ENCODE measurements around the gene ZNF184. TPM values are rescaled to one million over a fixed set of nuclear protein-coding genes. Genes with fewer than 3 reads are reported as not detected.

The ZNF184 gene
- total RNA-seq, 1 experiment from 2014 or later, result 3.5 TPM

DNA sequence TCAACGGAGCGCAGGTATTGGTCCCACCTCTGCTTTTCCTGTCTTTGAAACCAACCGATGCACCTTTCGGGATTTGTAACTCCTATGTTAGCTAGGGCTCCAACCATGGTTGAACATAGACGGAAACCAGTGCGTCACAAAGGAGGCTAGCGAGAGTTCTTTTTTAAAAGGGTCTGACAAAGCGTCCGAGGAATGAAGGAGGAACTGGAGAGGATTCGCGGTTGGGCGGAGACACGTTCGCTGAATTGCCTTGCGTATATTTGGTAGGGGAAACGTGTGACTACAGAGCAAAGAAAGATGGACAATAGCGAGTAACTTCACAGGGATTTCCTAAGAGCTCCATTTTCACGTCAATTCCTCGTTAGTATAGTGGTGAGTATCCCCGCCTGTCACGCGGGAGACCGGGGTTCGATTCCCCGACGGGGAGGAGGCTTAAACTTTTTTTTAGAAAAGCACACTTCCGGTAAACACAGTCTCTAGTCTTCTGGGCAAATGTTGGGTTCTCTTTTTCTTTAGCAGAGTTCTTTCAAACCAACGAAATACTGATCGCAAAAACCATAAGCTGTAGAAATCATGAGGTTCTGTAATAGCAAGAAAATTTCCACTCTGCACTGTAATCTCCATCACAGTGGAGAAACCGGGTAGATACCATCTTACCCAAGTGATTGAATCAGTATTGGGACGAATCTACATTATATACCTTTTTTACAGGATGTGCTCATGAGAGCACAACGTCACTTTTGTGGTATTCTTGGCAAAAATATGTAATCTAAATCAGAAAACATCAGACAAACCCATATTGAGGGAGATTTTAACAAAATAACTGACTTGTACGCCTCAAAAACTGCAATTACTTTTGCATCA is 6.6 kb upstream of the ZNF184 start:
- peak; percentile 86 for DNase-seq (ENCODE audit: low read depth)

DNA sequence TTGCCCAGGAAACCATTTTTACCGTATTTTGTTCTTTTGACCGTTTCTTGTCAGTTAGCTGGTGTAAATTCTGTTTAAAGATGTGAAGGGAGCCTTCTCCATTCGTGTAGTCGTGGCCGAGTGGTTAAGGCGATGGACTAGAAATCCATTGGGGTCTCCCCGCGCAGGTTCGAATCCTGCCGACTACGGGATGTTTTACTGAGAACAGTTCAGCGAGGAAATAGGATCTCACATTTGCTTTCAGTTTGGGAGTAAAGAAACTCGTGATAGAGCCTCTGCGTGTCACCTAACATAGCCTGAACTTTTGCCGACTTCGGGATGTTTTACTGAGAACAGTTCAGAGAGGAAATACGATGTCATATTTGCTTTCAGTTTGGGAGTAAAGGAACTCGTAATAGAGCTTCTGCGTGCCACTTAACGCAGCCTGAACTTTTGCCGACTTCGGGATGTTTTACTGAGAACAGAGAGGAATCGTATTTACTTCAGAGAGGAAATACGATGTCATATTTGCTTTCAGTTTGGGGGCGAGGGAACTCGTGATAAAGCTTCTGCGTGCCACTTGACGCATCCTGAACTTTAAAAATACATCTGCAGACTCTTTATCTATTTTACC is 5.9 kb upstream of the ZNF184 start:
- DNase-seq (ENCODE audit: low read depth), result peak; percentile 91

DNA sequence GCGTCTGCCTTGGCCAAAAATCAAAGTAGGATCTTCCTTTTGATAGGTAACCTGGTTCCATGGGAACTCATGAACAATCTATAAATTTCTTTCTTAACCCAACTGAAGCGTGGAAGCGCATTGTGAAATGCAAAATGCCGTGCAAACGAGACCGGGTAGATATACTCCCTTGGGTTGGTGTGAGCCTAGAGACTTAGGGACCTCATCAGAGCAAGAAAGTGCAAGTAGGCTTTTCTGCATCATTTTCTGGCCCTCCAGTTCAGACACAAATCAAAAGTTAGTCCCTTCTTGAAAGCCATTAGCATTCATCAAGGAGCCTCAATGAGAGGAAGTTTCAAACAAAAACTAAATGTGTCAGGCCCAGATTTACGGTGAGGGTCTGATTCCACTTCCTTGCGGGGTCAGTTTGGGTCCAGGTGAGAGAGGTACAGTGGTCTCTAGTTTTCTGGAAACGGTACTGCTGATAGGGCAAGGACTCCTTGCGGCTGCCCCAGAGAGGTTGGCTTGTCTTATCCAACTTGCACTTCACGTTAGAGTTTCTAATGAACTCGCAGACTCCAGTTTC is 5.3 kb upstream of the ZNF184 start:
- no peak for DNase-seq (ENCODE audit: low read depth)

DNA sequence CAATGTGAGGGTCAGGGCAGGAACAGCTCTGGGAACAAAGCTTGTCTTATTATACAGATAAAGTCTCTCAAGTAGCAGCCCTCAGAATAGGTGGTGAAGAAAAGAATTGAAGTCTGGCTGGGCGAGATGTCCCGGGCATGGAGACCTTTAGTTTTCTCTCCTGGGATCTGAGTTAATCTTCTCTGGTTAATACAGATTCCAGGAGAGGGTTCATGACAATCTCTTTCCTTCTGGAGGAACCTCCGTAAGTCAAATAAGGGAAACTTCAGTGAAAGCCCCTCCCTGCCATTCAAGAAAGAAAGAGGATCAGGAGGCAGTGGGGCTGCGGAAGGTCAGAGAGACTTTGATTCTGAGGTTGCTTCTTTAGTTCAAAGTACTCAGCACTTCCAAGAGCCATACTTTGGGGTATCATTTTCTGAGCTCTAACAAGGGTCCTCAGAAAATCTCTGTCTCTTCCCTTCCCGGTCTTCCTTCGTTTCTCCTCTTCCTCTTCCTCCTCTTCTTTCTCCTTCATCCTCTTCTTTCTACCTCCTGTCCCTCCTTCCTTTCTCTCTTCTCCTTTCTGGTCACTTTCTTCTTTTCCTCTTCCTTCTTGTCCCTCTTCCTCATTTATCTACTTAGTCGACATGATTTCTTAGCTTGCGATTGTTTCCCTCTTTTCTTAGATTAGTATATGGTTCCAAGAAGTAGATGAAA is 4.6 kb upstream of the ZNF184 start:
- DNase-seq (ENCODE audit: low read depth), result no peak

DNA sequence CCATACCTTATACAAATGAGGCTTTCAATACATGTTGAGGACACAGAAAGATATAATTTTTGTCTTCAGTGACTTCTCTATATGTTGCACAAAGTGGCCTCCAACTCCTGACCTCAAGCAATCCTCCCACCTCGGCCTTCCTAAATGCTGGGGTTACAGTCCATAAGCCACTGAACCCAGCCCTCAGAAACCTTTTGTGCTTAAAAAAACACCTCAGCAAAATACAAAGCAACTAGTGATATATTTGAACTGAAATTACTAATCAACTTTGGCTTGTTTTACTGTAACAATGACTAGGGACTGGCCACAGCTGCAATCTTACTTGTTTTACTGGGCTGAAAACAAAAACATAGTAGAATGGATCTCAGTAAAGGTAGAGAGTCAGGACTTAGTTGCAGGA is 3.2 kb upstream of the ZNF184 start:
- no peak for DNase-seq (ENCODE audit: low read depth)

DNA sequence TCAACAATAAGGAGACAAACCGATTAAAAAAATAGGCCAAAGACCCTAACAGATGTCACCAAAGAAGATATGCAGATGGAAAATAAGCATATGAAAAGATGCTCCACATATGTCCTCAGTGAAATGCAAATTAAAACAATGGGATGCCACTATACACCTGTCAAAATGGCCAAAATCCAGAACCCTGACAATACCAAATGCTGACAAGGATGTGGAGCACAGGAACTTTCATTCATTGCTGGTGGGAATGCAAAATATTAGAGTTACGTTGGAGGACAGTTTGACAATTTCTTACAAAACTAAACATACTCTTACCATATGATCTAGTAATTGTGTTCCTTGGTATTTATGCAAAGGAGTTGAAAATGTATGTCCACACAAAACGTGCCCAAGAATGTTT is 1.8 kb upstream of the ZNF184 start:
- no peak for DNase-seq (ENCODE audit: low read depth)

DNA sequence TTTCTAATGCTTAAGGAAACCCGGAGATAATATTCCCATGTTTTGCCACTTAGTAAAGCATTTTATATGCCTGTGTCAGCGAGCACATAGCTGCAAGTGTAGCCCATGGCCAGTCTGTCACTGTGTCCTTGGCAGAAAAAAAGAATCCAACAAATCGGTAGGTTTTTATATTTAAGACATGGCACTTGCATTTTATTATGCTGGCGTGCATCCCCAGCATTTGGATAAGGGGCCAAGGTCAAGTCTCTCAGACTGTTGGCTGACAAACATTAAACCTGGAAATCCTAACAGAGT is 1.2 kb upstream of the ZNF184 start:
- DNase-seq (ENCODE audit: low read depth), result no peak

DNA sequence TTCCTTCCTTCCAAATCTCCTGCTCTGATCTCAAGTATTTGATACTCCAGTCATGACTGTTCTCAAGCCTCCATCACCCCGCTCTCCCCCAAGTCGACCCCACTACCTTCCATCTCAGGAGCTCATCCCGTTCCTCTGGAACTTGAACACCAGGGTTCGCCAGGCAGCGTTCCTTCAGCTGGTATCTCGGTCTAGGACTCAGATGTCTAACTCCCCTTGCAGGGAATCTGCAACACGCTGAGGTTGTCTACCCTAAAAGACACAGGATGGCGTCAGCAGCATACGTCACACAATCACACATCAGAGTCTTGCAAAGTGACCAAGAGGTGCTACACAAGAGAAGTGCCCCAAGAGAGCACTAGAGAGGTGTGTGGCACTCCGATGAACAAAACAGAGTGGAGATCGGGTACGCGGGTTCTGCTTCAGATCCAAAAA is 706 bp downstream of the ZNF184 start:
- DNase-seq (ENCODE audit: low read depth), result peak; percentile 54

DNA sequence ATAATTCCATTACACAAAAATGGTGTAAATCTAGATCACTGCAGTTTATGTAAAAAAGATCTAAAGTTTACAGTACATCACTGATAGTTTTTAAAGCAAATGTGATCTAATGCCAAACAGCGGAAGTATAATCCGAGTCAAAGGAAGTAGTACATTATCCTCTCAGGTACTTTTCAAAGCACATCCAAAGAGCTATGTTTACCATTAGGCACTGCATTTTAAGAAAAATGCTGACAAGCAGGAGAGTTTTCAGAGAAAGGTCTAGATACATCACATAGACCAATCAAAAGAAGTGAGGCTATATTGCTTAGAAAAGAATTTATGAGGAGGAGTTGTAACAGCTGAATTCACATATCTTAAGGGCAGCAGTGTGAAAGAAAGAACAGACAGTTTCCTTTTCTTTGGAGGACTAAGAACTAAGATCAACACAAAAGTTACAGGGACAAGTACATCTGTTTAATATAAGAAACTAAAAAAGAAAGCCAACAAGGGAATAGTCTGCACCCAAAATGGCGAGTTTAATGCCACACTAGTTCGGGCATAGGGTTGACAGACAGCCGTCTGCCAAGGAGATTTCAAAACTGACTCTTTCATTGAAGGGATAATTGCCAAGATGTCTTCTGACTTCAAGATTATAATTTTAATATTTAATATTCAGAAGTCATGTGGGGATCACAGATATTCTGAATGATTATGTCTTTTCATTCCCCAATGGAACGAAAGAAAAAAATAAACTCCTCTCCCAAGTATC is 1.4 kb downstream of the ZNF184 start:
- no peak for DNase-seq (ENCODE audit: low read depth)

DNA sequence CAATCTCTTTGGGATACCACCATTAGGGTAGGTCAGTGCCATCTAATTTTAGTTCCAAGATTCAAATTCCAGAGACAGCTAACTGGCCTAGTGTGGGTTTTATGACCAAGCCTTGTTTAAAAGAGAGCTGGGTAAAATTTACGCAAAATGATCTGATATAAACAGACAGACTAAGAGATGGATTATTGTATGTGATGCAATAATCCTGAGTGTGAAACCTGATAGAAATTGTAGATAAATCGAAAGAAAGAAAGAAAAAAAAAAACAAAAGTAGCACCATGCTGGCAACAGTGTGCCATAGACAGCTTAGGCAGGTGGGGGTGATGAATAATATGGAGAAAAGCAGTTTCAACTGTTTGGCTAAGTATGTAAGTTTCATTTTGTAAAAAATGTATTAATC is 2.9 kb downstream of the ZNF184 start:
- no peak for DNase-seq (ENCODE audit: low read depth)

DNA sequence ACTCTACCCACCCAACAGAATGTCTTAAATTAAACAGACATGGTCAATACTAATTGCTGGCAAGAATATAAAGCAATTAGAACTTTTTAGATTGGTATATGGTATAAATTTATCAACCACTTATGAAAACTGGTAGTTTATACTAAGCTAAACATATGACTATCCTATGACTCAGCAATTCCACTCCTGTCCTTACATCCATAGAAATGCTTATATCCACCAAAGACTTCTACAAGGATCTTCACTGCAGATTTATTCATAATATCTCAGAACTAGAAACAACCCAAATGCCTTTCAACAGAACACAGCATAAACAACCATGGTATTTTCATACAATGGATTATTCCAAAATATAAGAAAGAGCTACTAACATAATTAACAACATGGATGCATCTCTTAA is 4.6 kb downstream of the ZNF184 start:
- DNase-seq (ENCODE audit: low read depth), result no peak

DNA sequence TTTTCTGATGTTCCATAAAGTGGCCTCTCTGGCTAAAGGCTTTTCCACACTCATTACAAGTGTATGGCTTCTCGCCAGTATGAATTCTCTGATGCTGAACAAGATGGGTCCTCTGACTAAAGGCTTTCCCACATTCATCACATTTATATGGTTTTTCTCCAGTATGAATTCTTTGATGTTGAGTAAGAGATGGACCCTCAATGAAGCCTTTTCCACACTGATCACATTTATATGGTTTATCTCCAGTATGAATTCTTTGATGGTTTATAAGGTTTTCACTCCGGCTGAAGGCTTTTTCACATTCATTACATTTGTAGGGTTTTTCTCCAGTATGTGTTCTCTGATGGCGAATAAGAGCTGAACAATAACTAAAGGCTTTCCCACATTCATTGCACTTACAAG is 20.4 kb downstream of the ZNF184 start:
- no peak for DNase-seq (ENCODE audit: low read depth)

DNA sequence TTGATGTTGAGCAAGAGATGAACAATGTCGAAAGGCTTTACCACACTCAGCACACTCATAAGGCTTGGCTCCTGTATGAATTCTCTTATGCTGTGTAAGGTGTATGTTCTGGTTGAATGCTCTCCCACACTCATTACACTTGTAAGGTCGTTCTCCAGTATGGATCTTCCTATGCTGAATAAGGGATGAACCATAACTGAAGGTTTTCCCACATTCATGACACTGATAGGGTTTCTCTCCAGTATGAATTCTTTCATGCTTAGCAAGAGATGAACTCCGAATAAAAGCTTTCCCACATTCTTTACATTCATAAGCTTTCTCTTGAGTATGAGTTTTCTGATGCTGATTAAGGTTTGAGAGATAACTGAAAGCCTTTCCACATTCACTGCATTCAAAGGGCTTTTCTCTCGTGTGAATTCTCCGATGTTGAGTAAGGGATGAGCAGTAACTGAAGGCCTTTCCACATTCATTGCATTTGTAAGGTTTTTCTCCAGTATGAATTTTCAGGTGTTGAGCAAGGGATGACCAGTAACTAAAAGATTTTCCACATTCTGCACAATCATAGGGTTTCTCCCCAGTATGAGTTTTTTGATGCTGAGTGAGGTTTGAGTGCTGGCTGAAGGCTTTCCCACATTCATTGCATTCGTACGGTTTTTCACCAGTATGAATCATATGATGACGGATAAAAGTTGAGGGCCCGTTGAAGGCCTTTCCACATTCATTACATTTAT is 21.1 kb downstream of the ZNF184 start:
- DNase-seq (ENCODE audit: low read depth), result no peak

DNA sequence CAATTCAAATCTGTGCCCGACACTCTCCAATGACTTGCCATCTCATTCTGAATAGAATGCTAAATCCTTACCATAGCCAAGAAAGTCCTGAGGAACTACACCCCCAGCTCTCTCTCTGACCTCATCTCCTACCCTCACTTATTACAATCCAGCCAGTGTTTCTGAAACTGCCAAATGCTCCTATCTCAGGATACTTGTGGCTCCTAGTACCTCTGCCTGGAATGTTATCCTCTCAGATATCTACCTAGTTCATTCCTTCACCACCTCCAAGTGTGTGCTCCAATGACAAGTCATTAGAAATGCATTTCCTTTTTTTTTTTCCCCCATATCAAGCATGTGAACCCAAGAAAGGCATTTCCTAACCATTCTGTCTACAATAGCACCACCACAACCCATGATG is 24.4 kb downstream of the ZNF184 start:
- DNase-seq (ENCODE audit: low read depth), result no peak

DNA sequence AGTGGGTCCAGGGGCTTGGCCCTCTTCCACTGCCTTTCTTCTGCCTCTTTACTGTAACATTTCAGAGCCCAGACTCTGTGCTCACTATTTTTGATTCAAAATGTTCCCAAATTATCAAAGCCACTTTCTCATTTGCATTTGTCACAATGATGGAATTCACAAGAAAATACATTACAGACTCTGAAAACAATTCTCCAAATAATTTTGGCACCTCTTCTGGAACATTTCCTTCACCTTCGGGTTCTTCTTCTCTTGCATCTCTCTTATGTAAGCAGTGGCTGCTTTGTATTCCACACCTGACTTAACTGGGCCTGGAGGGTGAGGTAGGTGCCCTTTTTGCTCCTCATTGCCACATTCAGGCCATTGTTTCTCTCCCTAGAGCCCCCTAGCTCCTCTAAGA is 30.0 kb downstream of the ZNF184 start:
- DNase-seq (ENCODE audit: low read depth), result no peak

DNA sequence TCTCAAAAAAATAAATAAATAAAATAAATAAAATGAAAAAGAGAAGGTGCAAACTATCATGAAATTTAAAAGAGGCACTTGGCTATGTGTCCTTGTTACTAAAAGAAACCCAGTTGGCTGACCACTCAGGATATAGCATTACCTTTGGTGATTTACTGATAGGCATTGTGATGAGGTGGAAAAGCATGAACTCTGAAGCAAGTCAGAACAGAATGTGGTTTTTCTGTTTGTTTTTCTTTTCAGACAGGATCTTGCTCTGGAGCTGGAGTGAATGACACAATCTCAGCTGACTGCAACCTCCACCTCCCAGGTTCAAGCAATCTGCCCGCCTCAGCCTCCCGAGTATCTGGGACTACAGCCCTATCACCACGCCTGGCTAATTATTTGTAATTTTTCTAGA is 31.9 kb downstream of the ZNF184 start:
- peak; percentile 12 for DNase-seq (ENCODE audit: low read depth)

DNA sequence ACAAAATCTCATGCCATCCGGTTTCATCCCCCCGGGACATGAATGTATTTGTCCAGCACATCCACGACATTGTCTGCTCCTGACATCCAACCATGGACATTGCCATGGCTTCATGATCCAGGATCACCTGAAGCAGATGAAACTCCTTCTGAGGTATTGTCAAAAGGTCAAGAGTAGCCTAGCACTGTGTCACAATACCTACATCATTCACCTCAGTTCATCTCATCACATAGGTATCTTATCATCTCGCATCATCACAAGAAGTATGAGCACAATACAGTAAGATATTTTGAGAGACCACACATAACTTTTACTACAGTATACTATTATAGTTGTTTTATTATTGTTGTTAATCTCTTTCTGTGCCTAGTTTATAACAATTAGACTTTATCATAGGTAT is 33.5 kb downstream of the ZNF184 start:
- no peak for DNase-seq (ENCODE audit: low read depth)

DNA sequence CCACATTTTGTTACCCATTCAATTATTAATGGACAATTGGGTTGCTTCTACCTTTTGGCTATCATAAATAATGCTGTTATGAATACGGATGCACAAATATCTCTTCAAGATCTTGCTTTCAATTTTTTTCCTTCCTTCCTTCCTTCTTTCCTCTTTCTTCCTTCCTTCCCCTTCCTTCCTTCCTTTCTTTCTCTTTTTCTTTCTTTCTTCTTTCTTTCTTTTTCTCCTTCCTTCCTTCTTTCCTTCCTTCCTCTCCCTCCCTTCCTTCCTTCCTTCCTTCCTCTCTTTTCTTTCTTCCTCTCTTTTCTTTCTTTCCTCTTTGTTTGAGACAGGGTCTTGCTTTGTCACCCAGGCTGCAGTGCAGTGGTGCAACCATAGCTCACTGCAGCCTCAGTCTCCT is 39.2 kb downstream of the ZNF184 start:
- DNase-seq (ENCODE audit: low read depth), result no peak

DNA sequence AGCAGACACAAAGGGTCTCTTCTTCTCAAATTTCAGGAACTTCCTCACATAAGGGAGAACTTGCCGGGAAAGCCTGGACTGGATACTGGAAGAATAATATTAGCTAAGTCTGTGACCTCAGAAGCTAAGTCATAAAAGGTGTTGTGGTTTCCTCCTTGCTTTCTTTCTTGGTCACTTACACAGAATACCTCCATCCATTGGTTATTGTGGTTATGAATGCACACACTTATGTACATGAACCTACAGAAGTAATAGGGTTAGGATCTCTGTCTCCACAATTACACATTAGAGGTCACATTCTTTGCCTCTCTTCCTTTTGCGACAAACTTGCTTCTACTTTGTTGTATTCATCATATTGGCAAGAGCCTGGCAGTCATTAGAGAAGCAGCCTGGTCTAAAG is 43.9 kb downstream of the ZNF184 start:
- no peak for DNase-seq (ENCODE audit: low read depth)

DNA sequence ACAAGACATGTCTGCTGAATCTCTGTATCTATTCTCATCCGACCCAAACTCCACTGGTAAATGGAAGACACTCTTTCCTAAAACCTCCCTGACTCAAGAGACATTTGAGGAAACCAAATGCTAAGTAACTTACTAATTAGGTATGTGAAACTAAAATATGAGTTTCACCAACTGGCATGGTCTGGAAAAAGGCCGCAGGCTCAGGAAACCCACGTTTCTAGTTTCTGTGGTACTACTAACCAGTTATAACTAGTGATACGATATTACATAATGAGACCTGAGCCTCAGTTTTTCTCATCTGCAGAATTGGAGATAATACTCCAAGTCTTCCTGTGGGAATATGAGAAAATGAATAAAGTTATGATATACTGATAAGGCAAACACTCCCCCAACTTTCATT is 44.4 kb downstream of the ZNF184 start:
- DNase-seq (ENCODE audit: low read depth), result no peak

DNA sequence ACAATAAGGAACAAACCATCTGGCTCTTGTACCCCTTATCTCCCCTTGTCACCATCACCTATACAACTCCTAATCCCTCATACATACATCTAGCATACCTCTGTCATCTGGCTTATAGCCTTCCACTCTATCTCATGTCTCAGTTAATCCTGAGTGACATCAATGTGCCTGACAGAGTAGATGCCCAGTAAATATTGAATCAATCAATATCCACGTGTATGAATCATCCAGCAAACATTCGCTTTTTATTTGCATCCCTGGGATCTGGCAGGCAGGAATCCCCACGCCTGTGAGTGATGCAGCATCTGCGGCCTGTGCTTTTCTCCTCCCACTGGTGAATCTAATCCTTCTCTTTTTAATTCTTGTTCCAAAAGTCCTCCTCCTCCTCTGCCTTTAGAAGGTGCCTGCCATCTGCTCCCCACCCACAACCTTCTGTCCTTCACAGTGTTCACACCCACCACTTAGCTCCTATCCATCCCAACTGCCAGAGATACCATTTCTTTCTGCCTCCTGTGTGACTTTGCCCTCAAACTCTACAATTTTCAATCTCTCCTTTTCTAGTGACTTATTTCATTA is 46.8 kb downstream of the ZNF184 start:
- DNase-seq (ENCODE audit: low read depth), result no peak
